DLD1 (cell line): ENCODE measurements around the gene ERP44.

Experiments
- in situ Hi-C: cut with HindIII; loops from 2 replicates; pipeline ENCODE4 v1.10.0; 2017; ENCODE audit warnings: low sequenced_read_pairs

ERP44 gene

DNA sequence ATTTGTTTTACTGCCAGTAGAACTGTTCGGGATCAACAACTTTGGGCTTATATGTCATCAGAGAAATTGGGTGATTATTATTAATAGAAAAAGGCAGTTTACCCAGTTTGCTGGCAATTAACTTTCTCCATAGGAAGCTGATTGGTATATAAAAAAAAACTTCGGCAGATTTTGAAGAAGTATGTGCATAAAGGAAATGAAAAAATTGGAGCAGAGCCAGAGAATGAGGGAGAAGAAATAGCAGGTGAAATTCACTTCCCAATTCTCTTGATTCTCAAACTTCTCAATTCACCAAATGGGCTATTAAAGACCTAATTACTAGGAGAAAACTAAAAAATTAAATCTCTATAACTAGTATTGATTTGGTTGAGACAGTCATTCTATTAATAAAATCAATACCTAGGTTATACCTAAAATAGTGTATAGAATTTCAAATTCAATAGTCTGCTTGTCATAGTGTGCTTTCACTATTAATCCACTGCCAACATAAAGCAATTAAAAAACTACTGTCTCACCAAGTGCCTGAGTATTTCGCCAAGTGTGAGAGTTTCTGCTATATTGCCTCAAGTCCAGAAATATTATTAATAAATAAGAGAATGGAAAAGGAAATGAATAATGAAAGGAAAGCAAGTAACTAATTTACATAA lies 144.8 kb downstream of the ERP44 start:
- in situ Hi-C loops, result no loop called here

DNA sequence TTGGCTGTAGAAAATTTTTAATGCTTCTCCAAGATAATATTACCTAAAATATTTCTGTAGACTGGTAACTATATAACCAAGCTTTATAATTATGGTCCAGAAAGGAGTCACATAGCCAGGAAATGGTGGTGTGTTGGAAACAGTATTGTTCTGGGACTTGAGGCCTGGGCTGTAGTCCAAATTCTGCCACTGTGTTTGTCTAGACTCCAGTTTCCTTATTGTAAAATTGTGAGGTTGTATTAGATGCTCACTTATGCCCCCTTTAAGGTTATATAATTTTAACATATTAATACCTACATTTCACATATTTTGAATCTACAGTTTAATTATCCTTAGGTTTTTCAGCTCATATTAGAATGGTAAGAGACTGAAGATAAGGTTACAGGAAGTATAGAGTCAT lies 149.9 kb downstream of the ERP44 start:
- in situ Hi-C loops, result no loop called here

DNA sequence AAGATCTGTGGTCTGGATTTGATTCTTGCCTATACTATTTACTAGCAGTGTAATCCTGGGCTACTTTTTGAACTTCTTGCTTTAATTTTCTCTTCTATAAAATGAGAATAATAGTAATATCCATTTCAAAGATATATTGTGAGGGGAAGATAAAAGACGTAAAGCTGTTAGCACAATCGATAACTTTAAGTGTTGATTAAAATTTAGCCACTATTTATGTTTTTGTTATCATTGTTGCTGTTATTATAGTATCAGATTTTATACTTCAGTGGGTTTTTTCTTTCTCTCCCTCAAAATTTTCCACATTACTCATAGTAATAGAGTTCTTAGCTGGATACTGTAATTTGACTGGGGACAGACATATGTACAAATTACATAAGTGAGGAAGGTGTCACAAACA lies 150.3 kb downstream of the ERP44 start:
- in situ Hi-C loops, result no loop called here

DNA sequence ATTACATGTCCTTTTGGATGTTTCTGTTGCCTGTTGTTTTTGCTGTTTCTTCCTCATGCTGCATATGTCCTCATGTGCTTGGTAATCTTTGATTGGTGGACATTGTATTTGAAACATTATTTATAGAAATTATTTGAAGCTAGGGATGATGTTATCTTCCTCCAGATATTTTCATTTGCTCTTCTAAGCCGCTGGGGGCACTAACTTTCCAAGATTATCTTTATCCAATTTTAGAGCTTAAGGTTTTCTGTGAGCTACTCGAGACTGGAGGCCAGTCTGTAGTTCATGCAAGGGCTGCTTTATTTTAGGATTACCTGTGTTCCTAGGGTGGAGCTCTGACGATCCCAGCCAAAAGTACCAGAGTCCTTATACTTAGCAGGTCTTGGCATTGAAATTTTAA lies 151.4 kb downstream of the ERP44 start:
- in situ Hi-C loops, result no loop called here

DNA sequence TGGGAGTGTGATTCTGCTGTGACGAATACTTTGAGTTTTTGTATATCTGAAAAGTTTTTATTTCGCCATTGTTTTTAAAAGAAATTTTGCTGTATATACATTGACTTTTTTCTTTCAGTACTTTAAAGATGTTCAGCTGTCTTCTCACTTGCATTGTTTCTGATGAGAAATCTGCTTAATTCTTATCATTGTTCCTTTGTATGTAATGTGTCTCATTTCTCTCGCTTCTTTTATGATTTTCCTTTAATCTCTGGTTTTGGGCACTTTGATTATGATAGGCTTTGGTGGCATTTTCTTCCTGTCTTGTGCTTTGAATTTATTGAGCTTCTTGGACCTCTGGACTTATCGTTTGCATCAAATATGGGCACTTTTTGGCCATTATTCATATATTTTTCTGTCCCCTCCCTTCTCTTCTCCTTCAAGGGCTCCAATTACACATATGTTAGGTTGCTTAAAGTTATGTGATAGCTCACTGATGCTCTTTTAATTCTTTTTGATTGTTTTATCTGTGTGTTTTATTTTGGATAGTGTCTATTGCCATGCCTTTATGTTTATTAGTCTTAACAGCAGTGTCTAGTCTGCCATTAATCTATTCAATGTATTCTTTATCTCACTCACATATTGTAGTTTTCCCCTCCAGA lies 161.7 kb downstream of the ERP44 start:
- in situ Hi-C loops, result no loop called here

DNA sequence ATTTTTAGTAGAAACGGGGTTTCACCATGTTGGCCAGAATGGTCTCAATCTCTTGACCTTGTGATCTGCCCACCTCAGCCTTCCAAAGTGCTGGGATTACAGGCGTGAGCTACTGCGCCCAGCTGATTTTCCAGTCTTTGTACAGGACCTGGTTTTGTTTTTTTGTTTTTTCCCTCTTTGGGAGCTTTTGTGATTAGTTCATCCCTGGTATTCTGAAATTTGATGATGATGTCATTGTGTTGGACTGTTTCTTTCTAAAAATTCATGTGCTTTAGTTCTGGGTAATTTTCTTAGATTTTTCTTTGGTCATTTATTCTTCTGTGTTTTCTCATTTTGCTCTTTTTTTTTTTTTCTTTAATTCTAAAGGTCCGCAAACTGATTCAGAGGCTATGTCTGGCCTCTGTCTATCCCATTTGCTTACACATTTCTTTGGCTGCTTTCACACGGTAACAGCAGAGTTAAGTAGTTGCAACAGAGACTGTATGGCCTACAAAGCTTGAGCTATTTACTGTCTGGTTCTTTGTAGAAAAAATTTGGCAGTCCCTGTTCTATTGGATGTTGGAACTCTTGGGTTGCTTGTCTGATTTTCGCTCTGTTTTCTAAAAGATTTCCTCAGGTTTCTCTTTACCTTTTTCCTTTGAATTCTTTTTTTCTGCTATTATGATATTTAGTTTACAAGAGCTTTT lies 167.5 kb downstream of the ERP44 start:
- in situ Hi-C loops, result no loop called here

DNA sequence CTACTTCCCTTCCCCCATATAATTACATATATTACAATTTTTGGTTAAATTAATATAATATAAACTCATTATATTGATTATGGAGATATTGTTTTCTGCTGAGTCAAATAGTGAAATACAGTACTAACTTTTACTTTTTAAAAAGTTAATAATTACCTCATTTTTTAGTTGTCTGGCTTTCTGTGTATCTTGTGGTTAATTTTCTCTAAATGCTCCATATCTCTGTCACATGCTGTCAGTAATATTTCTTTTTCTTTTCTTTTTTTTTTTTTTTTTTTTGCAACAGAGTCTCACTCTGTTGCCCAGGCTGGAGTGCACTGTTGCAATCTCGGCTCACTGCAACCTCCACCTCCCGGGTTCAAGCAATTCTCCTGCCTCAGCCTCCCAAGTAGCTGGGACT lies 169.1 kb downstream of the ERP44 start:
- in situ Hi-C loops, result no loop called here
